Daoy (cell line): ENCODE measurements around the gene COL4A5. TPM values are rescaled to one million over a fixed set of nuclear protein-coding genes. Genes with fewer than 3 reads are reported as not detected.

Experiments used
- DNase-seq: peaks from one replicate; pipeline ENCODE4 v3.0.0-alpha.2; 2015; ENCODE audit warnings: low read depth
- total RNA-seq: library from RNA; depleted of rRNA; stranded (reverse); fragments of >200 nt; shearing (Covaris generic); gene quantifications from 2 replicates; pipeline ENCODE4 v1.2.3, GENCODE V29; 2014

COL4A5 gene
- total RNA-seq, 1 experiment from 2014 or later: 9.8 TPM

DNA sequence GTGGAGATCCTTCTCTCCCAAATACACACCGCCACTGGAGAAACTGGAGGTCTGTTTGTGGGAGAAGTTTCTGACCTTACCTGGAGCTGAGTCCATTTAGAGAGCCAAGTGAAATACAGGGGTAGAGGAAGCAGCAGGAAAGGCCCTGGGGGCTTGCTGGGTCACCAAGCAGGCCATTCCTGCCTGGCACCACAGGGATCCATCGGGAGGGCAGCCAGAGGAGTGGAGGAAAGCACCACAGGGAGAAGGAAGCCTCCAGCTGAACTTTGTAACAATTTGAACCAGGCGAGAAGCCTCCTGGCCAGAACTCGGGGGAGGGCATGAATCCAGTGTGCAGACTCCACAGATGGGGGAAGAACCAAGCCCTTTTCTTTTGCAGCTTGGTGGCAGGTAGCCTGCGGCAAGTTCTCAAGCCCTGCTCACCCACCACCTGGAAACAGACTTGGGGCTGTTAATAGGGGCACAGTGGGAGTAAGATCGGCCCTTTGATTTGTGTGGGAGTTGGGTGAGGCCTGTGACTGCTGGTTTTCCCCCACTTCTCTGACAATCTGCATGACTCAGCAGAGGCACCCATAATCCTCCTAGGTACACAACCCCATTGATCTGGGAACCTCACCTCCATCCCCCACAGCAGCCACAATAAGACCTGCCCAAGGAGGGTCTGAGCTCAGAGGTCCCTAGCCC is 202.1 kb downstream of the COL4A5 start:
- no peak for DNase-seq

DNA sequence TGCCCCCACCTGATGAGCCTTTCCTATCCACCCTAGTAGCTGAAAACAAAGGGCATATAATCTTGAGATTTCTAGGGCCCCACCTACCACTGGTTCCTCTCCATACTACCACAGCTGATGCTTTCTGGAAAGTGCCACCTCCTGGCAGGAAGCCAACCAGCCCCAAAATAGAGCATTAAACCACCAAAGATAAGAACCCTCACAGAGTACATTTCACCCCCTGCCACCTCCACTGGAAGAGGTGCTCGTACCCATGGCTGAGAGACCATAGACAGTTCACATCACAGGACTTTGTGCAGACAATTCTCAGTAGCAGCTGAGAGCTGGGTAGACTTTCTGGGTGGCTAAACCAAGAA is 202.6 kb downstream of the COL4A5 start:
- no peak for DNase-seq

DNA sequence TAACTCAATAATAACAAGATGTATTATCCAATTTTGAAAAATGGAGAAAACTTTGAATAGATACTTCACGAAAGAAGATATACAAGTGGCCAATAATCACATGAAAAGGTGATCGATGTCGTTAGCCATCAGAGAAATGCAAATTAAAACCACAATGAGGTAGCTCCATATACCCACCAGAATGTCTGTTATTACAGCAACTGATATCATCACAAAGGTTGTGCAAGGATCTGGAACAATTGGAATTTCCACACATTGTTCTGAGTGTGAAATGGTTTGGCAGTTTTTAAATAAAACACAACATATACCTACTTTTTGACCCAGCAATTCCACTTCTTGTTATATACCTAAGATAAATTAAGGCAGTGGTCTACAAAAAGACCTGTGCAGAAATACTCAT is 225.1 kb downstream of the COL4A5 start:
- DNase-seq: no peak

DNA sequence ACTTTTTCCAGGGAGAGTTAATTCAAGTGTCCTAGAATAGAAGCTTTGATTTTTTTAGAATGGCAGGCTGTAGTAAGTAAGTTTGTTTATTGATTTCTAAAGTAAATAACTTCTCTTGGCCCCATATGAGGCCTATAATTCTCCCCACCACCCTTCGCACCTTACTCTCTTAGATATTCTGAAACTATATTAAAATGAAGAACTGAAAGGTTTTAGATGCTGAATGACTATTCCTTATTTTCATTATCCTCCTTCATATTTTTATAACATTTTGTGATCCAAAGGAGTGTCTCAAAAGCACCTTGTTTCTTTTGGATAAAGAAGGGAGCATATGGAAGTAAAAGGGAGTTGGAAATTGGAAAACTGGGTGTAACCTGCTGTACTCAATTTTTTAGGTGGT is 226.5 kb downstream of the COL4A5 start:
- no peak for DNase-seq

DNA sequence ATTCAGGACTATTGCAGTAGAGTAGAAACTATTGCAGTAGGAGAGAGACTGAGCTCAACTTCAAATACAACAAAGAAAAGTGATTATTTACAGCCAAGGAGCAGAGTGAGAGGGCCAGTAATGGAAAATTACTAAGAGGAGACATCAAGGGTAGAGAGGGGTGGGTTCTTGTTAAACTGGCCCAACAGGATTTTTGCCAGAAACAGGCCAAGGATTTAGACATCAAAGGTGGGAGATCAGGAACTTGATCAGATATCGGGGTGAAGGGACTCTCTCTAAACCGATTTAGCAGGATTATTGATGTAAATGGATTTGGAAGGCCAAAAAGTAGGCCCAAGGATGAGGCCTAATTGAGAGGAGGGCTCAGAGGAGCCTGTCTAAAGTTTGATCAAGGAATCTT is 231.9 kb downstream of the COL4A5 start:
- DNase-seq: no peak

DNA sequence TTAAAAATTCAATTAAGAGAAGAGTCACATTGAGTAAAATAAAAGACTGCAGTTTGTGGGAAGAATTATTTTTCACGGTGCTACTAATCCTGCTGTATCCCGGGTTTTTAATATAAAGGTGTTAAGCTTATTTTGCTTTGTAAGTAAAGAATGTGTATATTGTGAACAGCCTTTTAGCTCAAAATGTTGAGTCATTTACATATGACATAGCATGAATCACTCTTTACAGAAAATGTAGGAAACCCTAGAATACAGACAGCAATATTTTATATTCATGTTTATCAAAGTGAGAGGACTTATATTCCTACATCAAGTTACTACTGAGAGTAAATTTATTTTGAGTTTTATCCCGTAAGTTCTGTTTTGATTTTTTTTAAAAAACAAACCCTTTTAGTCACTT is 257.1 kb downstream of the COL4A5 start:
- no peak for DNase-seq

DNA sequence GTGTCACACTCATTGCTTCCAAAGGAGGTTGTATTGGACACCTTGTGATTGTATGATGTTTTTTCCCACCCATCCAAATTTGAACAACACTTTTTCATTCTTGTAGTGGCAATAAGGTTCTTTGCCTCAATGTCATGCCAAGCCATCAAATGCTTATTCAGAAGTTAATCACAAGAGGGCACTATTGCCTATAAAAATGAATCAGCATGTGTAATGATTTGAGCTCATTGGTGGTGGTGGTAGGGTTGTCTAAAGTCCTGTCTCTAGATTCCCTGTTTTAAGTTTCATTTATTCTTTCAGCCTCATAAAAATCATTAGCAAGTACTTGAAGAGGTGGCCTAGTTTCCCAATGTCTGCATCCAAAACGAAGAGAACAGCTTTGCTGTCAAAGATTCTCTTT is 259.7 kb downstream of the COL4A5 start:
- peak; percentile 1 for DNase-seq

DNA sequence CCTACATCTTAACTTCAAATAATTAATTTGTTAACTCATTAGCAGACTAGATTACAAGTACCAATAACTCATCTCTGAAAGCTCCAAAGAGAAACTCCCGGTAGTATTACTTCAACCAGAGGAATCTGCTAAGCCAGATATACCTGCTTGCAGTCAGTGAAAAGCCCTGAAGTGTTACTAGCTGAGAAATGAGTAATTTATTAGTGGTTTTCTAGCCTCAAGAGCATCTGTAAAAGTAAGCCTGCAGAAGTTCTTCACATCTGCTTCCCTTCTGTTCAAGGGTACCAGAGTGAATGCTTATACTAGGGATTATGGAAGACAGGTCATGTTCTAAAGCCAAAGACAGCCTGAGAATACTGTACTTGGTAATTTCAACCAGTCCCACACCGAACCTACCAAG is 262.0 kb downstream of the COL4A5 start:
- no peak for DNase-seq

DNA sequence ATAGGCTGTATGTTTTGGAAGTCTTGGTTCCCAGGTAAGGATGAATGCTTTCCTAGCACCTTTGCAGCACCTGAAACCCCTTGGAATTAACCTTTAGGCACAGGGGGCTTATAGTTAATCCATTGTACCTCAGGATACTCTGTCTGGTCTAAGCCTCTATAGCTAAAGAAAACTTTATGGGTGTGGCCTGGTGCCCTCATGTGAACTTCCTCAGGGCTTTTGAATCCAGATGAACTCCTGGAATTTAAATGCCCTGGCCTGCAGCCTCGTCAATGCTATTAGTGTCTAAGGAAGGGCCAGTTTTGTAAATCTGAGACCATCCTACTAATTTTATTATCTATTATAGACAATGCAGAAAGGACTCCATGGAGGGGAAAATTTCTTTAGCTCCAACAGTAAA is 262.9 kb downstream of the COL4A5 start:
- DNase-seq: no peak

DNA sequence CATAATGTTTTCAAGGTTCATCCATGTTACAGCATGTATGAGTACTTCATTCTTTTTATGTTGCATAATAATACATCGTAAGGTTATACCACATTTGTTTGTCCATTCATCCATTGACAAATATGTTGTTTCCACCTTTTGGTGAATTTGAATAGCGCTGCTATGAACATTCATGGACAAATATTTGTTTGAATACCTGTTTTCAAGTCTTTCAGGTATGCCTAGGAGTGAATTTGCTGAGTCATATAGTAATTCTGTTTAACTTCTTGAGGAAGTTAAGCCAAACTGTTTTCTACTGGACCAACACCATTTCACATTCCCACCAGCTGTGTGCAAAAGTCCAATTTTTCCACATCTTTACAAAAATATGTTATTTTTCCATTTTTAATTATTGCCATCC is 265.2 kb downstream of the COL4A5 start:
- DNase-seq: no peak

DNA sequence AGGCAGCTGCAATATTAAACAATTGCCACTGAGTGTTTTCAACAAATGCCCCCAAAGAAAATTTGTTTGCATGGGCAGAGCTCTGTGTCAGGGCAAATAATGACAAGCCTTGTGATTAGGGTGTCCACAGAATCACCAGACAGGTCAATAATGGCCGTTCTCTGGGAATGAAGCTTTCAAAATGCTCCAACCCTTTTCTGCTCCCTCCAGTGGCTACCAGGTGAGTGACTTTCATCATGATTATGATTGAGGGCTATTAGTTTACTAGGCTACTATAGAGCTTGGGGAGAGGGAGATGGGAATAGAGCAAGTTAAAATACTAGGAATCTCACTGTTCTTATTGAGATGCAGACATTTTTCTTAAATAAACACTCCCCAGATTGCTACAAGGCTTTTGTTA is 273.2 kb downstream of the COL4A5 start:
- no peak for DNase-seq

DNA sequence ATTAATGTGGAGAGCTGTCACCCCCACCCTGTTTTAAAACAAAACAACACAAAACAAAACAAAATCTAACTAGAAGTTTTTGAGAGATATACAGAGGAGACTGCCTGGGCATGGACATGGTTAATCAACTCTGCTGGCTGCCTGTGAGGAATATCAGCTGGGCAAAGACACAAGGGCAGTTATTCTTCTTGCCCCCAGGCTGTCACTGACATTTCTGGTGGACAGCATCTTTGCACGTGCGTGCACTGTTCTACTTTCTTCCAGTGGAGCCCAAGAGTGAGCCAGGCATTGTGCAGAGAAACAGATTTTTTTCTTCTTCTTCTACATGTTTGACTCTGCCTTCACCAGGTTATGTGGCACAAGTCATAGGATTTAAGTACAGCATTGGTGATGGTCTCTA is 282.9 kb downstream of the COL4A5 start:
- DNase-seq: no peak

DNA sequence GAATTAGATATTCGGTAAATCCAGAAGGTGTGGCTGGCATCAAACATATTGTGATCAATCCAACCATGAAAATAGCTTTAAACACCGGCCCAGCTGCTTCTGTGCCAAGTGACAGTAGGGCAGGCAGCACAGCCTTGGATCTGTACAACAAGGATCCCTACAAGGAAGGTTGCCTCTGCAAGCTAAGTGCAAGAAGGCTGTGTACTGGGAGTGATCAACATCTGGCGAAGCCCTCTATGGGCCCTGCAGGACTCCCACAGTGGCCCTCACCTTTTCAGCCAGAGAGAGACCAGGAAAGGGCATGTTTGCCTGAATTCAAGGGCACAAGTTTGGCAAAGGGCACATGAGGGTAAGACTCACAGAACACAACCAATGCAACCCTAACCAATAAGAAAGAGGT is 287.1 kb downstream of the COL4A5 start:
- DNase-seq: no peak

DNA sequence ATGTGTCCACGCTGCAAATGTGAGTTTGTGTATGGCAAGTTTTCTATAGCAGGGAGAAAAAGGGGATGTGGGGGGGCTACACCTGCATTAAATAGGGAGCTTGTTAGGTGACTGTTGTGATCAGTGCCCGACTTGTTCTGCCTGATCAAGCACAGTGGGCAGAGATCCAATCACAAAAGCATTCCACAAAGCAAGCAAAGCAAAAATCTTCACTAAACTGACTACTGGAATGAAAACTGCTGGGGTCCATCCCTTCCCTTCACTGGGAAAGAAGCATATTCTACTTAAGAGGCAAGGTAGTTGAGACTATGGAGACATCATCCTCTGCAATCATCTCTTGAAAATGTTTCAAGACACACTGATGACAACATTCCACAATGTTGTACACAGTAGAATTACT is 291.5 kb downstream of the COL4A5 start:
- no peak for DNase-seq

DNA sequence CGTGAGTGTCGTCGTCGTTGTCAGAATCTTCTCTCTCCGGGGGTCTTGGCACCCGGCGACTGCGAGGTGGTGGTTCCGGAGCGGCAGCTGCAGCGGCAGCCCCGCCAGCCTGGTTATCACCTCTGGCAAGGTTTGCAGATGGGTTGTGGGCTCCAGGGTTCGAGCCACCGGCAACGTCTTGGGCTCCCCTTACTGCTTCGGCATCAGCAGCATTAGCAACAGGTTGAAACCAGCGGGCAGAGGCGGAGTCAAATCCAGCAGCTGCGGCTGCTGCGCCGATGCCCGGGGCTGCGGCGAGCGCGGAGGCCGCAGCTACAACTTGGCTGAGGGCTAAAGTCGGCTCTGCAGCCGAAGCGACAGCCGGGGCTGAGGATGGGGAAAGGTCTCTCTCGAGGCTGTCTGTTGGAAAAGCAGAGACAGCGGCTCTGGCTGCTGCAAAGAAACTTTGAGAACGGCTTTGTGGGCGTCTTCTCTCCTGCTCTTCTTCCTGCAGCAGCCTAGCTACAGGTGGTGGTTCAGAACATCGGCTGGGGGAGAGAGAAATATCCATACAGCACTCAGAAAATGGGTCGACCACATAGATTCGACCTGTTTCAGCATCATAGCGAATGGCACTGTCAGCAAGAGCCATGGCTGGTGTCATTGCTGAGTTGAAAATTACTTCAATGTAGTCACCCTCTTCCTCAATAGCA is 293.1 kb downstream of the COL4A5 start:
- peak; percentile 7 for DNase-seq

DNA sequence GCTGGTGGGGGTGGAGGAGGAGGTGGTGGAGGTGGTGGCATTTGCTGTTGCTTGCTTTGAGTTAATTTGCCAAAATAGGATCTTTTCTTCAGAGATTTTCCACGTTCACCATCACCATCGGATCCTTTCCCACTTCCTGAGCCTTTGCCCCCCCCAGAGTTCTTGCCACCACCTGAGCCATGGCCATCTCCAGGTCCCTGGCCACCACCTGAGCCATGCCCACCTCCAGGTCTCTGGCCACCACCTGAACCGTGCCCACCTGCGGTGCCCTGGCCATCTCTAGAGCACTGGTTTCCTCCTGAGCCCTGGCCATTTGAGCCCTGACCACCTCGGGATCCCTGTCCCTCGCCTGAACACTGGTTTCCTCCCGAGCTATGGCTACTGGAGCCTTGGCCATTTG is 294.8 kb downstream of the COL4A5 start:
- DNase-seq: no peak

DNA sequence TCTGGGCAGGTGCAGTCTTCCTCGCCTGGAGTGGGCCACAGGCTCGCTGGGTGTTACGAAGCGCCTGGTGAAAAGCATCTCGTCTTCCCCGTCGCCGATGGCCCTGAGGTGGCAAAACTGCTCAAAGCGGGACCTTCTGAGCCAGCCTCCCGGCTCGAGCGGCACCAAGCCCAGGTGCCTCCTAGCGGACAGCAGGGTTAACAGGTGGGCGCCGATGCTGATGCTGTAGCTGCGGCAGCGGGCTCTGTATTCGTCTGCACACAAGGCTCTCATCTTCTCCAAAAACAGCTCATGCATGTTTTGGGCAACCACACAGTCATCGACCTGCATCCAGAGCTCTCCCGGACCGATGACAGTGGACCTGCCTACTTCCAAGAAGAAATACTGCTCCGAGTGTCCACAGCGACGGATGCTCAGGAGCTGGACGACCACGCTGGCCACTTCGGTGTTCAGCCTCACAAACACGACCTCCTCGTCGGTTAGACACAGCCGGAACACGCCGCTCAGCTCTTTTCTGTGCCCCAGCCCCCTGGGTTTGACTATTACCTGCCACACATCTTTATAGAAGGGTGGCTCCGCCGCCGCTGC is 295.5 kb downstream of the COL4A5 start:
- DNase-seq: no peak

DNA sequence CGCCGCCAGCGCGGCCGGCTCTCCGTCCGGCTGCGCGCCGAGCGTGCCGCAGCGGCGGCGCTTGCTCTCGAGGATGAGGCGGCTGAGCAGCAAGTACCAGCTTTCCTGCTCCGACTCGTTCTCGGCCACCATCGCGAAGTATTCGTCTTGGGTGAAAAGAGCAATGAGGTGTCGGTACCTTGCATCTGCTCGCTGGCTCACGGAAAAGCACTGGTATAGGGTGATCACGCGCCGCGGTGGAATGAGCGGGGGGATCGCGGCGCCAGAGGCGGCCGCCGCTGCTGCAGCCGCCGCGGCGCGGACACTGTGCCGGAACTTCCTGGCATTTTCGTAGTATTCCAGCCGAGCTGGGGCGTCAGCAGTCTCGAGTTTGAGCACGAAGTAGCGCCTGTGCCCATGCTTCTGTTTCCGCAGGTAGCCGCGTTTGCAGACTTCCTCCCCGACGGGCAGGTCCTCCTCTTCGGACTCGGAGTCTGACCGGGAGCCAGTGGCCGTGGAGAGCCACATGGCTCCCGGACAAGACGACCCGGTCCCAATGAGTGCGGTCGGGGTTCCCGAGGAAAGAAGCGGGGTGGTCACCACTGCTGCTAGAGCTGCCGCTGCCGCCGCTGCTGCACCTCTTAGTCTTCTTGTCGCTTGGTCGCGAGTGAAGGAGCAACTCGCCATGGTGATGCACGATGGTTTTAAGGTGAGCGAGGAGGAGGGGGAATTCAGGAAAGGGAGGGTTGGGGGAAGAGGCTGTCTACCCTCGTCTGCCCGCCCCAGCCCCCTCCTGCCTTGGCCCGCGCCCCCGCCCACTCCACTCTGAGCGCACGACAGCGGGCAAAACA is 296.3 kb downstream of the COL4A5 start:
- DNase-seq: no peak

DNA sequence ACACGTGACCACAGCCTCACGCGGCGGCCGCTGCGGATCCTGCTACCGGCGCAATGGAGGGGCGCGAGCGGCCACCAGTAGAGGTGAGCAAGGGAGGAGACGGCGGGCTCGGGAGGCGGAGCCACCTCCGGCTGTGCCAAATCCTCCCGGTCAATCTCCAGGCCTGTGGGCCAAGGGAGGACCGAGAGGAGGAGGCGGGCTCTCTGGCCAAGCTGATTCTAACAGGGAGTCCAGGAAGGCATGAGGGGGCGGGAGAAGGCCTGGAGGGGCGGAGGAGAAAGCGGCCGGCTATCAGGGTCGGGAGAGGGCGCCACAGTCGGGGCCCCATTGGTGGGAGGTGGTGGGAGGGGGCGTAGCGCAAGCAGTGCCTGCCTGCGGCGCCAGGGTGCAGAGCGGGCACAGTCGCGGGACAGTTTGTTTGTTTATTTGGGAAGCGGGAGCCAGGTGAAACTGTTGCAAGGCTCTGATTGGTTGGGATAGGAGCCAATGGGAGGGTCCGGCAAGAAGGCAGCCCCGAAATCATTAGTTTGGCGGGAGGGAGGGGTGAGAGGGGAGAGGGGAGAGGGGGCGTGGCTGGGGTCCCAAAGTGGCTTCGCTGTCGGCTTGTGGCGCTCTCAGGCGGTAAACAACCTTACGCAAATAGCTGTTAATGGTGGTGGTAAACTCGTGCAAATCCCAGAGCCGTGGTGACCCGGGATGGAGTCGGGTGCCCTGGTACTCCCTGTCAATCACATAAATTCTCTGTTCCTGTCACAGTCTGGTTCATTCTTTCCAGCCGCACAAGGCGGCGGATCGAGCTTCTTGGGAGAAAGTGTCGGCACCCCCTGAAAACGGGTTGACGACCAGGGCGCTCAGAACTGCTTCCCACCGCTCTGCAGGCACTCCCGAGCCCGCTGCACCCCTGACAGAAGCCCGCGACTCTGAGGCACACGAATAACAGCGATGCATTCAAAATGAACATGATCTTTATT is 297.2 kb downstream of the COL4A5 start, which contains the start of gene IRS4:
Gene IRS4 (minus strand): TSS at position 55 of the 971 bp plus-strand sequence.
- DNase-seq: peak; percentile 49

DNA sequence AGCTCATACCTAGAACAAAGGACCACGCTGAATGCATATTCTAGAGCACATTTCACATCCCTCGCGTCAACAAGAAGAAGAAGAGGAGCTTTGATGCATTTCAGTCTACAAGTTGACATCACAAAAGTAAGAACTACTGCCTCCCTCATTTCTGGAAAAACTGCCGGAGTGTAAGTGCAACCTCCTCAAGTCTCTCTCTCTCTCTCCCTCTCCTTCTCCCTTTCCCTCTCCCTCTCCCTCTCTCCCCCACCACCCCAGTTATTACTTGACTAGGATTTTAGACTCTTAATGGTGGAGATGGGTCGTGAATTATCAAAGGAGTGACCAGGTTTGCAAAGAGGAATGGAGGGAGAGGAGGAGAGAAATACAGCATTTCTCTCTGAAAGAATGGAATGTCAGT is 298.1 kb downstream of the COL4A5 start:
- DNase-seq: no peak

DNA sequence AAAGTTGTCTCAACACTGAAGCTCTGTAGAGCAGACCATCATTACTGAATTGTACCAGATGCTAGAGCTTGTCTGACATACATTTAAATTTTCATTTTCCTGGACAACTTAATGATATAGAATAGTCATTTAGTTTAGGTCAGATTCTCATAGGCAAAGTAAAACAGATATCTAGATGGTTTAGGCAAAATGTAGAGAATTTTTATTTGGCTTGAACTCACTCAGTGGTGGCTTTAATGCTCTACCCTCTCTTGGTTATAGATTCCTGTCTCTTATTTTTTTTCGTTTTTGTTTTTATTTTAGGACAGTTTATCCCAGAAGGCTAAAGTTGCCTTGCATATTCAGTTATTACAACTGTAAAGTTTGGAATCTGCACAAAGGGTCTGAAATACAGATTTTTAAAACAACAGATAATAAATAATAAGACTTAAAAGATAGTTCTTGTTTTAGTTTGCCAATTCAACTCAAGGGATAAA is 300.7 kb downstream of the COL4A5 start:
- no peak for DNase-seq
